Mesenteric fat pad (tissue), 1 donor: ENCODE measurements around the gene SLC25A5. TPM values are rescaled to one million over a fixed set of nuclear protein-coding genes. Genes with fewer than 3 reads are reported as not detected.

Source experiments
- DNase-seq: peaks from one replicate; pipeline ENCODE4 v3.0.0-alpha.2; 2020; ENCODE audit warnings: low spot score
- total RNA-seq: library from RNA; stranded (reverse); fragmentation: NEBNext Ultra II Directional; extraction: Animal tissue kit (Norgen Biotek cat#: 25700); gene quantifications from one replicate; pipeline ENCODE4 v1.2.1, GENCODE V29; 2021
- donor health status: DM: yes; HTN: yes; CAD: no.

The SLC25A5 gene
- total RNA-seq, 1 donor from 2014 or later = 215 TPM

GRCh38 chrX:119502727-119503483 is 34.7 kb downstream of the SLC25A5 start:
- peak; percentile 49 for DNase-seq

DNA sequence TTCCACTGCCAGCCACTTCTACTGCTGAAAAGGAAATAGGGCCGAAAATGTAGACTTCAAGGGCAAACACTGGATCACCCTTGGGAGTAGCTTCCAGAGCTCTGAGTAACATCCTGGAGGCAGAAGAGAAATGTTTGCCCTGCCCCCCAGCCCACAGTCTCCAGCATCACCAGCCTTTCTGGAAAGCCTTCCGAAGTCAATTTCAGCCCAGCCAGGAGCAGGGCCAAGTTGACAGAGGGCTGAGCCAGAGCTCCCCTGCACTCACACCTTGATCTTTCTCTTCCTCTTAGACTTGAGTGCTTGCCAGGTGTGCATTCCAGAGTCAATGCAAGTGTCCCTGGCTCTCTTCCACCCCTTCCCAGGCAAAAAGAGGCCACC is 35.2 kb downstream of the SLC25A5 start:
- DNase-seq = peak; percentile 80

- DNase-seq = peak; percentile 71
Measured at GRCh38 chrX:119505145-119505544, 36.9 kb downstream of the SLC25A5 start.

DNA sequence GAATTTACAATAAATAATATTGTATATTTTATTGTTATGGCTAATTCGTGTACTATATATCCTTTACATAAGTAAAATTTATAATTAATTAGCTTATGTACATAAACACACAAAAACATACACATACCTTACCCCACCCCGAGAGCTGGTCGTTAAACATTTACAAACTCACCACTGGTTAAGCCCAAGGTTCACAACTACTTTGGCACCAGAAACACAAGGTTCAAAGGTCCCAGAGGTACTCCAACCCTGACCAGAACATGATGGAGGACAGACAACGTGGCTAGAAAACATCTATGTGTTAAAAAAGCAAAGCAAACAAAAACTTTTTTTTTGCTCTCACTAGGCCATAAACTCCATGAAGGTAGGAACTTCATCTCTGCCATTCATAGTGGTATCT is 37.7 kb downstream of the SLC25A5 start:
- DNase-seq = no peak

- DNase-seq = peak; percentile 80
Measured at GRCh38 chrX:119507206-119507605, 39.0 kb downstream of the SLC25A5 start.

DNA sequence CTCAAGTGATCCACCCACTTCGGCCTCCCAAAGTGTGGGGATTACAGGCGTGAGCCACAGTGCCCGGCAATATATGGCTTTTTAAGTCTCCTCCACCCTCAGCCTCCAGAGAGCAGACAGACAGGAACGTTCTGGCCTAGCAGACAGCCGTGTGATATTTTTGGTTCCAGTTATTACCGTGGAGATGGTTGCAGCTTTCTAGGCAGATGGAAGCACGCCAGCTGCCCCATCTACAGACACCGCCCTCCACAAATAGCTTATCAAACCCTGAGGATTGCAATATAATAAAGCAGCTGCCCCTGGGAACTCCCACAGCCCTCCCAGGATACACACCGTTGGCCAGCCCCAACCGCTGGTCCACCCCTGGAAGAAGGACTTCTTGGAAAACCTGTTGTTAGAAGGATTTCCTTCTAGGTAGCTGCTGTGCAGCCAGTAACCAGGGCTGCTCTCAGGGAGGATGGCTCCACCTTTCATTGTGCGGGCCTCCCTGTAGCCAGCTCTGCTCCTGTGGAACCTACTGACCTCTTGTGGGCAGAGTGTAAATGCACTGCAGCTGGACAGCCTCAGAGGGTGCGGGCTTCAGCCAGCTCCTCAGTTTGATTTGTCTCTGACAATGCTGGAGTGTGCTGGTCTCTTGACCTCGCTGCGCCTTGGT is 44.0 kb downstream of the SLC25A5 start:
- no peak for DNase-seq

- no peak for DNase-seq
Measured at GRCh38 chrX:119516157-119516702, 48.0 kb downstream of the SLC25A5 start.

DNA sequence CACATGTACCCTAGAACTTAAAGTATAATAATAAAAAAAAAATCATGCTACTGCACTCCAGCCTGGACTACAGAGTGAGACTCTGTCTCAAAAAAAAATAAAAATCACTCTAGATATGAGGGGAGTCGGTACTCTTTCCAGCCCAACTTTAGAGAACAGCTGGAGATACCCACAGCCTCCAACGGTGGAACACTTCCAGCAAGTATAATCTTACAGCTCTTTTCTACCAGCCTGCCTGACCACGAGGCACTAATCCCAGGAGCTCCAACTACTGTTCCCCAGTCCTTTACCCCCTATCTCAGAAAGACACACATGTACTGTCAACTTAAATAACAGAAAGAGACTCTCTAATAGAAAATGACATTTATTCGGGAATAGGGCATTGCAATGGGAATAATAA is 50.1 kb downstream of the SLC25A5 start:
- no peak for DNase-seq

Other genes starting within 250 kb of the SLC25A5 start
- gene PGRMC1, start 232.2 kb upstream of the SLC25A5 start, total RNA-seq = 220 TPM
- gene SLC25A43, start 69.1 kb upstream of the SLC25A5 start, total RNA-seq = 23.7 TPM
- 24.6 TPM for gene STEEP1, start 97.0 kb downstream of the SLC25A5 start, total RNA-seq
- gene UBE2A, start 106.1 kb downstream of the SLC25A5 start, total RNA-seq = 58.9 TPM
- gene NKRF, start 138.0 kb downstream of the SLC25A5 start, total RNA-seq = 8.0 TPM
- 16.1 TPM for gene SEPTIN6, start 224.7 kb downstream of the SLC25A5 start, total RNA-seq